Thyroid gland (tissue), 4 donors: ENCODE results near the gene TTC9B.

Experiments
- POLR2A ChIP-seq, 2 donors: fragments of 450-650 bp; IDR thresholded peaks; one replicate each; pipeline ENCODE4 v1.6.1; 2017; ENCODE audit warnings: antibody characterized with exemption in 2 of 2, mild to moderate bottlenecking in 2 of 2, moderate library complexity in 1 of 2
- TF ChIP-seq, protein P1 (sequence below), 6 experiments: fragments of 200-600 bp in 3 of 6; fragments of 450-650 bp in 3 of 6; sonication (generic) in 3 of 6; IDR thresholded peaks; one replicate each; pipeline ENCODE4 v1.5.1; 2016 to 2019; ENCODE audit warnings: antibody characterized with exemption in 6 of 6, mild to moderate bottlenecking in 2 of 6, inconsistent platforms in 1 of 6, moderate library complexity in 1 of 6

DNA sequence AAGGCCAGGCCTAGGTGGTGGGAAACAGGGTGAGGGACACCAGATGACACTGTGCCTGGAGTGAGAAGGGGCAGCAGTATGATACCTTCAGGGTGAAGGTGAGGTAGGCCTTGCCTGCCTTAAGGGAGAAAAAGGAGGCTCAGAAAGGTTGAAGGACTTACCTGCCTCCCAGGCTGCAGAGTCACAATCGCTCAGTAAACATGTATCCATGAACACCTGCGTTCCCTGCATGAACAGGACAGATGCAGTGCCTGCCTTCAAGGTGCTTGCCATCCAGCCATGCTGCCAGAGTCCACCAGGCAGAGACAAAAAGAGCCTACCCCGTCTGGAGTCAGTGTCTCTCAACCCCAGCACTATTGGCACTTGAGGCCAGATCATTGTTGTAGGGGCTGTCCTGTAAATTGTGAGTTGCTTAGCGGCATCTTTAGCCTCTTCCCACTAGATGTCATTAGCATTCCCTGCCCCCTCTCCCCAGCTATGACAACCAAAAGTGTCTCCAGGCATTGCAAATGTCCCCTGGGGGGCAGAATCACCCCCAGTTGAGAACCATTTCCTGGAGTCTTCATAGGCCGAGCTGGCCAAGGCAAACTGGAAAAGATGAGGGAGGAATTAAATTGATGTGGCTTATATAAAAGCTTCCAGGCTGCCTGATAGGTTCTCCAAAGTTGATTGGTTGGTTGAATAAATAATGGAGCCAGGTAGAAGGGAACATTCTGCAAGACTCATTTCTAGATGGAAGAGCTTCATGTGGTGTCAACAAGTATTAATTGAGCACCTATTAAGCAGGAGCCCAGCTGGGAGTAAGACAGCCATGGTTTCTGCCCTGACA, 25.2 kb downstream of the TTC9B start:
- TF ChIP-seq, protein P1, sequence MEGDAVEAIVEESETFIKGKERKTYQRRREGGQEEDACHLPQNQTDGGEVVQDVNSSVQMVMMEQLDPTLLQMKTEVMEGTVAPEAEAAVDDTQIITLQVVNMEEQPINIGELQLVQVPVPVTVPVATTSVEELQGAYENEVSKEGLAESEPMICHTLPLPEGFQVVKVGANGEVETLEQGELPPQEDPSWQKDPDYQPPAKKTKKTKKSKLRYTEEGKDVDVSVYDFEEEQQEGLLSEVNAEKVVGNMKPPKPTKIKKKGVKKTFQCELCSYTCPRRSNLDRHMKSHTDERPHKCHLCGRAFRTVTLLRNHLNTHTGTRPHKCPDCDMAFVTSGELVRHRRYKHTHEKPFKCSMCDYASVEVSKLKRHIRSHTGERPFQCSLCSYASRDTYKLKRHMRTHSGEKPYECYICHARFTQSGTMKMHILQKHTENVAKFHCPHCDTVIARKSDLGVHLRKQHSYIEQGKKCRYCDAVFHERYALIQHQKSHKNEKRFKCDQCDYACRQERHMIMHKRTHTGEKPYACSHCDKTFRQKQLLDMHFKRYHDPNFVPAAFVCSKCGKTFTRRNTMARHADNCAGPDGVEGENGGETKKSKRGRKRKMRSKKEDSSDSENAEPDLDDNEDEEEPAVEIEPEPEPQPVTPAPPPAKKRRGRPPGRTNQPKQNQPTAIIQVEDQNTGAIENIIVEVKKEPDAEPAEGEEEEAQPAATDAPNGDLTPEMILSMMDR (IDR thresholded peaks at IDR 0.05), result no peak
- TF ChIP-seq POLR2A (IDR thresholded peaks at IDR 0.05), result no peak
